GM19467 (cell line): ENCODE results near the gene DGLUCY.
A peak's percentile ranks its signal among the peaks of the same experiment; 100 is the strongest.
"Not testable (repeated sequence)": the region's sequence is repeated elsewhere in the genome, so short reads cannot be mapped to it uniquely, and the experiment has no call there.

ENCODE experiments used
- ATAC-seq: cut with Tn5 transposase; IDR thresholded peaks from one replicate; pipeline ENCODE4 v1.9.1; 2021; ENCODE audit warnings: mild to moderate bottlenecking, moderate library complexity; ENCODE audit not compliant: unreplicated experiment

Gene DGLUCY

DNA sequence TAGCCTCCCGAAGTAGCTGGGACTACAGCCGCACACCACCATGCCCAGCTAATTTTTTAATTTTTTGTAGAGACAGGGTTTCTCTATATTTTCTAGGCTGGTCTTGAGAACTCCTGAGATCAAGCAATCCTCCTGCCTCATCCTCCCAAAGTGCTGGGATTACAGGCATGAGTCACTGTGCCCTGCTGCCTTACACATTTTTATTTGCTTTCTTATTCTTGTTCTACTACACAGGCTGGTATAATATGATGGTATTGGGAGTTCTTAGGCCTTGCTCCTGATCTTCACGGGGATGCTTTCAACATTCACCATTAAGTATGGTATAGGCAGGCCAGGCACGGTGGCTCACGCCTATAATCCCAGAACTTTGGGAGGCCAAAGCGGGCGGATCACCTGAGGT lies 21.2 kb downstream of the DGLUCY start:
- no peak for ATAC-seq

DNA sequence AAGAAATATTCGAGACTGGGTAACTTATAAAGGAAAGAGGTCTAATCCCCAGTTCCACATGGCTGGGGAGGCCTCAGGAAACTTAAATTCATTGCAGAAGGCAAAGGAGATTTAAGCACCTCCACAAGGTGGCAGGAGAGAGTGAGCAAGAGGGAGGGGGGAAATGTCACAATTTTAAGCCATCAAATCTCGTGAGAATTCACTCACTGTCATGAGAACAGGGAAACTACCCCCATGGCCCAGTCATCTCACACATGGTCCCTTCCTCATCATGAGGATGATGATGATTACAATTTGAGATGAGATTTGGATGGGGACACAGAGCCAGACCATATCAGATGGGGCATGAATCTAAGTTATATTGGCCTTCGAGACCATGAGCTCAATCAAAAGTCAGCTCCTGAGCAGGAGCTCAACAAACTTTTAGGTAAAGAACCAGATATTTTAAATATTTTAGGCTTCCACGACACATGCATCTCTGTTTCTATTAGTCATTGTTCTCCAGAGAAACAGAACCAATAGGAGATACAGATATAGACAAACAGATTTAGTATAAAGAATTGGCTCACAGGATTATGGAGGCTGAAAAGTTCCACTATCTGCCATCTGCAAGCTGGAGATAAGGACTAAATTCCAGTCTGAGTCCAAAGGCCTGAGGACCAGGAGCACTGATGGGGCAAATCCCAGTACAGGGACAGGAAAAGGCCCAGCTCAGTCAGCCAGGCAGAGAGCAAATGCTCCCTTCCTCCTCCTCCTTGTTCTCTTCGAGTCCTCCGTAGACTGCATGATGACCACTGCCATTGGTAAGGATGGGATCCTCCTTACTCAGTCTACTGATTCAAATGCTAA lies 24.9 kb downstream of the DGLUCY start:
- ATAC-seq: no peak

- ATAC-seq: no peak
These were observed 25.9 kb downstream of the DGLUCY start for GRCh38 chr14:91139776-91140175.

DNA sequence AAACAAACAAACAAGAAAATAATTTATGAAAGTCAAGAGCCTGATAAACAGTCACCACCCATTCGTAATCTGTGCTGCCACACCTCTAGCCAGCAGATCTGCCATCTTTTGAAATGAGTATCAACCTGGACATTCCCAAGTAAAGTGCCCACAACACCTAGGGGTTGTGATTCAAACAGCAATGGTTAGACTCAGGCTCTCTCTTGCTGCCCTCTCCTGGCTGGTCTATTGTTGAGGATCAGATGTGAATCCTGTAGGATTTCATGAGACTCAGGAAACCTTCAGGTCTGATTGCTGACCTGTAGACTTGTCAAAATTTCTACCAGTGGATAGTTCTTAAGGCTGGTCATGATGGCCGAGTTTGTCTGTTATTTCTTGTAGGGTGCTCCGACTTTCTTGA lies 26.8 kb downstream of the DGLUCY start:
- no peak for ATAC-seq

DNA sequence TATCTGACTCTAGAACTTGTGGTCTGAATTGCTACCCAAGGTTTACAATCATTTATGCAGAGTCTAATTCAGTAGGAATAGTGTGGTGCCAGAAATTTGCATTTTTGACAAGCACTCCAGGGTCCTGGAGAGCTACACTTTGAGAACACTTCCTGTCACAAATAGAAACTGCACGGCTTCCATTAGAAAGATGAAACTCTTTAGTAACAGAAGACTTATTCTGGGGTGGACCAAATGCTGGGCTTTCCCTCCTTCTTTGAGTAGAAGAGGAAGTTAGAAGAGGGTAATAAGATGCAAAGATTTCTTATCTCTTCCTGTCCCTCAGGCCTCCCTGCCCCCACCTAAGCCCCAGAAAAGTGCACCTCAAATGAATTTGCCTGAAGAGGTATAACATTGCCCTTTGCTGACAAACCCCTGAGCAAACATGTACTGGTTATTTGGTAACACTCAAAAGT lies 28.4 kb downstream of the DGLUCY start:
- ATAC-seq: peak; percentile 91

DNA sequence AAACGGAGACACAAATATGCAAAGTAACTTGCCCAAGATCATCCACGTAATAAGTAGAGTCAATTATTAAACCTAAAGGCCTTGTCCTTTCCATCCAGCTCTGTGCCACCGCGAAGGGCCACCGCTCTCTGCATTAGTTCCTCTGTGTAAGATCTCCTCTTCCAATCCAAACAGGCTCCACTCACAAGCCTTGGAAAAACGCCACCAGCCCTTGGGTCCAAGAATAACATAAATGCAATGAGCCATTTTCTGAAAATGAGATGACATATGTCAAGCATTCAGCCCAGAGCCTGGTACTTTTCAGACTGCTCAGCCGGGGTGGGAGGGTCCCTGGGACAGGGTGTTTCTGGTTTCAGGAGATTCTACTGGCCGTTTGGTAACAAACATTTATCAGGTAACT lies 30.0 kb downstream of the DGLUCY start:
- no peak for ATAC-seq

DNA sequence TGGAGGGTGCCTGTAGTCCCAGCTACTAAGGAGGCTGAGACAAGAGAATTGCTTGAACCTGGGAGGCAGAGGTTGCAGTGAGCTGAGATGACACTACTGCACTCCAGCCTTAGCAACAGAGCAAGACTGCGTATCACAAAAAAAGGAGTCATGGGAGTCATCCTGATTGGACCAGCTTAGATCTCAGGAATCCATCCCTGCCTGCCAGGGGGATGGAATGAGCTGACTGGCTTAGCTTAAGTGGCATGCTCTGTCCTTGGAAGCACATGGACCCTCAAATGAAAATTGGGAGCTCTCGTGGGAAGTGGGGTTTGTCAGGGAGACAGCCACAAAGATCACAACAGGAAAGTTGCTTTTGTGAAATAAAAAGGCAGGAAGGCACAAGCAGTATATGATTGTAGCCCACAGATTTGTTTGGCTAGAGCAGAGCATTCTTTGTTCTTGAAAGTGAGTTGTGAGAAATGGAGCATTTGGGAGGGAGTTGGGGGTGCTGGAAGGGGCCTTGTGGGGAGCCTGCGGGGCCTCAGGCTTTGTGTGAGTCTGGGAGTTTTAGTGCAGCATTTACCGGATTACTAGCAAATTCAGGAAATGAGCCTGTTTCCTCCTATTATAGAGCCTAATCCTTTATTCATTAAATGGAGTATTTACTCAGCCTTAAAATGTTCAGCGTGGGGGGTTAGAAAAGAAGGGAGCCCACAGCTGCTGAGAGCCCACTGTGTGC lies 30.7 kb downstream of the DGLUCY start:
- ATAC-seq: no peak

DNA sequence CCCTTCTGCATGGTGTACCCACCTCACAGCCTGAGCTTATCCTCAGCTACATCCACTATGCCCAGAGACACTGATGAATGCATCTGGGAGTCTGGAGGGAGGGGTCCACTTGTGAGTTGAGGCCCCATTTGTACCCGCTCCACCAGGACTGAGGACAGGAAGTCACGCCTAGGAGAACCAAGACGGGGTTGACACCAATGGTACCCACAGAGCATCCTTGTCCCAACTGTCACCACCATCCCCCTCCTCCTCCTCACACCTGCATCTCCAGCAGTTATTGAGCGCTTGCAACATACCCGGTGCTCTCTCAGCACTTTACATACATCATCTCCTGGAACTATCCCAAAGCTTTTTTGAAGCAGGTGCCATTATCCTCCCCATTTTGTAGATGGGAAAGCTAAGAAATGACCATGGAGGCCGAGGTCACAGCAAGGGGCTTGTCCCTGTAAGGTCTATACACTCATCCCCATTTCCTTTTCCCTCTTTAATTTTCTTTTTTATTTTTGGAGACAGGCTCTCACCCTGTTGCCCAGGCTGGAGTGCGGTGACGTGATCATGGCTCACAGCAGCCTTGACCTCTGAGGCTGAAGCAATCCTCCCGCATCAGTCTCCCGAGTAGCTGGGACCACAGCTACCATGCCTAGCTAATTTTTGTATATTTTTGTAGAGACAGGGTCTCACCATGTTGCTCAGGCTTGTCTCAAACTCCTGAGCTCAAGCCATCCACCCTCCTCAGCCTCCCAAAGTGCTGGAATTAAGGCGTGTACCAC lies 31.7 kb downstream of the DGLUCY start:
- ATAC-seq: no peak

DNA sequence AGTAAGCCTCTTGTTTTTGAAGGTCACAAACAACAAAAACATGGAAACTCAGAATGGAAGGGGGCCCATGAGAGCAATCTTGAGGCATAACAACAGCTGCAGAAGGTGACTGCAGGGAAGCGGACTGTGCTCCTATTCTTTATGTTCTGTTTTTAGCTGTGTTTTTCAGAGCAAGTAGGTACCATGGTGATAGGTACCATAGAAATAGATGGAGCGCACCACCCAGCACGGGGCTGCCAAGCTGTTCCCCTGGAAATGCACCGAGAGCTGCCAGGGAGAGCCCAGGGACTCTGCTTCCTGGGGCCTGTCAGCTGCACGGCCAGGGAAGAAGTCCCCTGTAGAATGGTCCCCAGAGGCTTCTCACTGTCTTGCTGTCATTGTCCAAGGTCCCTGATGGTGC lies 32.8 kb downstream of the DGLUCY start:
- no peak for ATAC-seq

DNA sequence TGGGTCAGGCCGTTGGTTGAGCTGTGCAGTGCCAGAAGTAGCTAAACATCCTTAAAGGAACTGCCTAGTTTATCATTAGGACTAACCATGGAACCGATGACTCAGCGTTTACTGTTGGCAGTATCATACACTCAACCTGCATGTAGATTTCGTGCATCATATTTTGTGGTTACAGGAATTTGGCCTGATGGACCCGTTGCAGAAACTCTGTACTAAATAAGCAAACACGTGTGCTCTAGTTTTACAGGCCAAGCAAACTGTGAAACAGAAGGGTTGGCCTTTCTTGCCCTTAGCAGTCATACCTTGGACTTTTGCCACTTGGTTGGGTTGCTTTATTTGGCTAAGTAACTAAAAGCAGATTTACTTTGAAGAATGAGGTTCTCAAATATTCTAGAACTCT lies 35.6 kb downstream of the DGLUCY start:
- ATAC-seq: no peak

DNA sequence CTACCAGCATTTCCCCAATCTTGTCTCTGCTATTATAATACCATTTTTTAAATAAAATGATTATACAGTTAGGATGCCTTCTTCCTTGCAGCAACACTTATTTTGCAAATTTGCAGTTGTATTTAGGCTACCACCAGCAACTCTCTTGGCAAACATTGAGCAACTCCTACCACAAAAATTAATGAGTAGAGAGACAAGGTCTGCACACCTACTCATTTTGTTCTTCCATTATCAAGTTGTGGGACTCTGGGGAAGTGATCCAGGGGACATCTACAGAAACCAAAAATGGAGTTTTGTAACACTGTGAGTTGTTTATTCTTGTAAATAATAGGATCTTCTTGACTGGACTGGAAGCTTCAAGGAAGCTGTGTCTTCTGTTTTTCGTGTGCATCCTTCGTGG lies 38.6 kb downstream of the DGLUCY start:
- ATAC-seq: no peak

DNA sequence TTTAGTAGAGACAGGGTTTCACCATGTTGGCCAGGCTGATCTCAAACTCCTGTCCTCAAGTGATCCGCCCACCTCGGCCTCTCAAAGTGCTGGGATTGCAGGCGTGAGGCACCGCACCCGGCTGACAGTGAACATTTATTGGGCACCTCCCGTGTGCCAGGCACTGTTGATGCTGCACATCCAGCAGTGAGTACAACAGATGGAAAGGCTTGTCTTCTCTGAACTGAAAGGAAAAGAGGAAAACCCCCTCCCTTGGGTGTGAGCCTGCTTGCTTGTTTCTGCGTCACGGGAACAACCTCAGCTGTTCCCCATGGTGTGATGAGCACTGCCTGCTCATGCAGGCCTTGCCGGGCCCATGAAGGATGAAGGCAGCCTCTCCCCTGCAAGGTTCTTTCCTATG lies 39.5 kb downstream of the DGLUCY start:
- no peak for ATAC-seq

DNA sequence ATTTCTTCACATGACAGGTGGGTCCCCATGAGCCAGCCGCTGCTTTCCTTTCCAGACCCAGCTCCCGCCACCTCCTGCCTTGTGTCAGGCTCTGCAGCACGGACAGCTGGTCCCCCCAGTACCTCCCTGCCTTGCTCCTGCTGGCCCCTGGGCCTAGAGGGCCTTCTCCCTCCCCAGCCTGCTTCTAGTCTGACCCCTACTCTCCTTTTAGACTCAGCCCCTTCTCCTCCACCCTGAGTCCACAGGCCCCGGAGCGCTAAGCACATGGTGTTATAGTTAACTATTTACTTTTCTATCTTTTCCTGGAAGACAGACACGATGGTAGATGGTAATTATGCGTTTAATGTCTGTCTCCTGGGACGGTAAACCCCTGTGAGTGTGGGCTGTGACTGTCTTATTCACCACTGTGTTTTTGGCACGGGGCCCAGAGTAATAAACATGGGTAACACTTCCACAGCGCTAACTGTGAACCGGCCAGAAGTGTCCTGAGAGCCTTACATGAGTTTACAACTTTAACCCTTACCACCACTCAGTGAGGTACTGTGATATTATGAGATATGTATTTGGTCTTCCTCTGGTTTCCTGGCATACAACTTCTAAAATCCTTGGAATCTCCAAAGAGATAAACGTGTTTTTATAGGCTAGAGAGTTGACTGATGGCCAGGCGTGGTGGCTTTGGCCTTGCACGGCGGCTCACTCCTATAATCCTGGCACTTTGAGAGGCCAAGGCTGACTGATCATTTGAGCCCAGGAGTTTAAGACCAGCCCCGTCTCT lies 41.2 kb downstream of the DGLUCY start:
- ATAC-seq: peak; percentile 58

DNA sequence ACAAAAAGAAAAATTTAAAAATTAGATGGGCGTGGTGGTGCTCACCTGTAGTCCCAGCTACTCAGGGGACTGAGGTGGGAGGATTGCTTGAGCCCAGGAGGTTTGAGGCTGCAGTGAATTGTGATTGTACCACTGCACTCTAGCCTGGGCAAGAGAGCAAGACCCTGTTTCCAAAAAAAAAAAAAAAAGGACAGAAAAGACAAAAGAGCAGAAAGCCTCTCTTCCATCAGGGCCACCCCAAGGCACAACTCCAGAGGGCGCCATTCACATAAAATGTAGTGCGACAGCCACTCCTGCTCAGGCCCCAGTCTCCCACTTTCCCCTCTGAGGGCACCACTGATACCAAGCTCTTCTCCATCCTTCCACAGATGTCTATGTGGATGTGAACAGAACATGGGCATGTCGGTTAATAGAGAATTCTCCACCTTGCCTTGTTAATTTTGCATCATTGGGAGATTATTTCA lies 41.8 kb downstream of the DGLUCY start:
- ATAC-seq: no peak

- ATAC-seq: not testable (repeated sequence)
These were observed 42.3 kb downstream of the DGLUCY start for GRCh38 chr14:91156142-91156666.

DNA sequence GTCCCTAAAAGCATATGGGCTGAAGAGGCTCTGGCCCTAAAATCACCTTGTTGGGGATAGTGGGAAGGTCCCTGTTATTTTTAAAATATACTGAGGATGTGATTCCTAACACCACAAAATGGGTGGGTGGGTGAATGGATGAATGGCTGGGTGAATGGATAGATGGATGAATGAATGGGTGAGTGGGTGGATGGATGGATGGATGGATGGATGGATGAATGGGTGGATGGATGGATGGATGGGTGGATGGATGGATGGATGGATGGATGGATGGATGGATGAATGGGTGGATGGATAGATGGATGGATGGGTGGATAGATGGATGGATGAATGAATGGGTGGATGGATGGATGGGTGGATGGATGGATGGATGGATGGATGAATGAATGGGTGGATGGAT lies 43.0 kb downstream of the DGLUCY start:
- ATAC-seq: not testable (repeated sequence)

DNA sequence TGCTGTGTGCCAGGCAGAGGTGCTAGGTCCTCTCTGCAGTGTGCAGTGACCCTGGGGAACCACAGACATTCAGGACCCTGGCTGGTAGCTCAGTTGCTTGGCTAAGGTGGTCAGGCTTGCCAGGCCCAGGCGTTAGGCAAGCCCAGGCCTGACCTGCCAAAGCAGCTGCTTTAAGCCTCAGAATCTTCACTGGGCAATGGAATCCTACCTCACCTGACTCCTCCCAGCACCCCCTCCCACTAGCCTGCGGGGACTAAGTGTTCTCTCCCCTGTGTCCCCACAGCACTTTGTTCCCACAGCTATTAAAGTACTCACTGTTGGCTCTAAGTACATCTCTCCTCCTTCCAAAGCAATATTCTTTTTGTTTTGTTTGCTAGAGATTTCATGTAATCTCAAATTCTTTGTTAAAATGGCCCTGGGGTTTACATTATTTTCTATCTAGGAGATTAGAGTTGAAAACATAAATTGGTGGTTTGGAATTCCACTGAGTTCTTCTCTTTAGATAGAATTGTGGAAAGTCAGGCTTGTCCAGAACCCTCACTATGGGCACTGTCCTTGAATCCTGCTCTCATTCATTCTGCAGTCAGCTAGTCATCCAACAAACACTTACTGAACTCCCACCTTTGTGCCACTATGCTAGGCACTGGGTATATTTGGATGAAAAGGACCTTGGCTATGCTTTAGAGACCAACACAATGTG lies 44.4 kb downstream of the DGLUCY start:
- no peak for ATAC-seq

- no peak for ATAC-seq
These were observed 45.3 kb downstream of the DGLUCY start for GRCh38 chr14:91159182-91159581.

DNA sequence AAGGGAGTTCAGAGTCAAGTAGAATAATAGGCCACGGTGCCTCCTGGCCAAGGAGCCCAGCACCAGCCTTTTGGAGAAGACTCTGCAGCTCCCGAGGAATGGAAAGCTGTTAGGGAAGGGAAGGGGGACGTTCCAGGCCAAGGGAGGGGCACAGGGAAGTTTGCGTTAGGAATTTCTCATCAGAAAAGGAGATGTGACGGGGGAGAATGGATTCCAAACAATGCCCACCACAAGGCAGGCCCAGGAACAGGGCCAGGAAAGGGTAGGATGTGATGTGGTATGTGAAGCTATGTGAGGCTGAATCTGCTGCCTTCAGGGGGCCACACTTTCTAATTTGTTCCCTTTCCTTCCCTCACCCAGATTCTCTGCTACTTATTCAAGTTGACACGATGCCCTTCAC lies 46.0 kb downstream of the DGLUCY start:
- no peak for ATAC-seq

DNA sequence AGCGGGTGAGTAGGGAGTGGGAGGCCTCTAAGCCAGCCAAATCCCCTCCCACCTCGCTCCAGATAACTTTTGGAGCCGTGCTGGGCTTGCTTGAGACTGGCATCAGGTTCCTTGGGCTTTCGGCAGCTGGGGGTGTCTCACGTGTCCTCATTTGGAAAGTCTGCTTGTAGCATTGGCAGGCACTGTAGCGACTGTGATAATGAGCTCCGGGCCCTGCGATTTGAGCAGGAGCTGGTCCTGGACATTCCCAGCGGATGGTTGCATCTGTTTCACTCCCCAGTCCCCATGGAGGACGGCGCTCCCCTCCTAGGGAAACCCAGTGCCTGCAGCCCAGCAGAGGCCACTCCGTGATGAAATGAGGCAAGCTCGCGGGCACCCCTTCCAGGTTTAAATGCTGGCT lies 49.4 kb downstream of the DGLUCY start:
- ATAC-seq: no peak
